Skeletal muscle satellite cell (primary cell): ENCODE data around the gene NEK4.

Experiments
- H3K27me3 ChIP-seq: 2 replicates; pipeline ENCODE4 v1.7.0; 2013; ENCODE audit warnings: low read length; ENCODE audit not compliant: control insufficient read depth, insufficient read depth
- H3K36me3 ChIP-seq: 2 replicates; pipeline ENCODE4 v1.7.0; 2013; ENCODE audit warnings: mild to moderate bottlenecking, control low read depth, low read length; ENCODE audit not compliant: insufficient read depth
- H3K4me1 ChIP-seq: 2 replicates; pipeline ENCODE4 v1.7.0; 2013; ENCODE audit warnings: low read length; ENCODE audit not compliant: control insufficient read depth, insufficient read depth
- H3K4me2 ChIP-seq: 2 replicates; pipeline ENCODE4 v1.7.0; 2013; ENCODE audit warnings: mild to moderate bottlenecking, low read length
- H3K4me3 ChIP-seq: 2 replicates; pipeline ENCODE4 v1.7.0; 2013; ENCODE audit warnings: low read length
- H3K9ac ChIP-seq: 2 replicates; pipeline ENCODE4 v1.7.0; 2013; ENCODE audit warnings: mild to moderate bottlenecking, low read depth, low read length, moderate library complexity
- H3K9me3 ChIP-seq: replicated peaks from 2 replicates; pipeline ENCODE4 v1.7.0; 2013; ENCODE audit warnings: mild to moderate bottlenecking, control low read depth, low read length

NEK4 gene

GRCh38 chr3:52792413-52792812, 21.7 kb upstream of the NEK4 start:
- Histone ChIP-seq H3K4me1 (peaks cover 20% of the 10 kb centered on the region), H3K4me2 (no peak overlapping the region), H3K36me3 (no peaks in the 10 kb centered on the region), H3K4me3 (no peak overlapping the region), H3K27me3 (peaks cover 9% of the 10 kb centered on the region), H3K9me3 (no peaks in the 10 kb centered on the region), H3K9ac (no peak overlapping the region)

DNA sequence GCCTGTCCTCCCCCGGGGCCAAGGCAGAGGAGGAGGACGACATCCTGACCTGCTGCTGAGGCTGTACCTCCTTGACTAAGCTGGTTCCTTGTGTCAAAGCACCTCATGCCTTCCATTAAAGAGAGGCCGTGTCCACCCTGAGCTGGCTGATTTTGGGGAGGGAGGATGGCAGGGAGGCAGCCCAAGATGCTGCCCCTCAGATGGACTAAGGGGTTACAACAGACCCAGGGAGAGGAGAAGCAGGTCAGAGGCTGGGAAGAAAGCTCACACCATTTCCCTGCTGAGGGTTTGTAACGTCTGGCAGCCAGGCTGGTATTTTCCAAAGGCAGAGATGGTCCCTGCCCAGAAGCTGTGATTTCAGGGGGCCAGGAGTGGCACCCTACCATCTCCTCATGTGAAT, 21.2 kb upstream of the NEK4 start:
- peaks cover 20% of the 10 kb centered on the region for H3K4me1 ChIP-seq
- peaks cover 10% of the 10 kb centered on the region for H3K27me3 ChIP-seq
- no peak overlapping the region for H3K9ac ChIP-seq
- no peak overlapping the region for H3K4me3 ChIP-seq
- H3K9me3 ChIP-seq = no peaks in the 10 kb centered on the region
- H3K36me3 ChIP-seq = no peaks in the 10 kb centered on the region
- H3K4me2 ChIP-seq = no peak overlapping the region

GRCh38 chr3:52791366-52791765, 20.6 kb upstream of the NEK4 start:
- Histone ChIP-seq H3K9me3 (no peaks in the 10 kb centered on the region), H3K4me1 (peaks cover 20% of the 10 kb centered on the region), H3K27me3 (peaks cover 12% of the 10 kb centered on the region), H3K9ac (no peak overlapping the region), H3K36me3 (no peaks in the 10 kb centered on the region), H3K4me2 (no peak overlapping the region), H3K4me3 (no peak overlapping the region)

- H3K4me2 ChIP-seq = no peak overlapping the region
- H3K4me1 ChIP-seq = peaks cover 20% of the 10 kb centered on the region
- no peaks in the 10 kb centered on the region for H3K9me3 ChIP-seq
- no peak overlapping the region for H3K9ac ChIP-seq
- no peak overlapping the region for H3K4me3 ChIP-seq
- no peaks in the 10 kb centered on the region for H3K36me3 ChIP-seq
- peaks cover 18% of the 10 kb centered on the region for H3K27me3 ChIP-seq
These were observed 20.0 kb upstream of the NEK4 start for GRCh38 chr3:52790741-52791140.

DNA sequence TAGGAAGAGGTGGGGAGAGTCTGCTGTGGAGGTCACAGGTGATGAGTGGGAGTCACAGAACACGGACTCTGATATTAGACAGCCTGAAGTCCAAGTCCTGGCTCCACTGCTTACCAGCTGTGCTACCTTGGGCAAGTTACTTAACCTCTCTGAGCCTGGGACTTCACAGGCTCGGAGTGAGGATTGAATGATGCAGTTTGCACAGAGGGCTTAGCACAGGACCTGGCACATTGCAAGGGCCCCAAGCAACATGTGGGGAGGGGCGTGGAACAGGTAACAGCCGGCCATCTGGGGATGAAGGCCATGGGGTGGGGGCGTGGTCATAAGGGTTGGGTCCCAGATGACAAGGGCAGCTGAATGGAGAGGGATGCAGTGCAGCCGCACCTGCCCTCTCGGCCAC, 19.6 kb upstream of the NEK4 start:
- Histone ChIP-seq H3K9me3 (no peaks in the 10 kb centered on the region), H3K4me2 (no peak overlapping the region), H3K36me3 (no peaks in the 10 kb centered on the region), H3K4me1 (peaks cover 20% of the 10 kb centered on the region), H3K9ac (no peak overlapping the region), H3K4me3 (no peak overlapping the region), H3K27me3 (peaks cover 19% of the 10 kb centered on the region)

GRCh38 chr3:52789746-52790040, 19.0 kb upstream of the NEK4 start:
- no peaks in the 10 kb centered on the region for H3K9me3 ChIP-seq
- H3K9ac ChIP-seq = no peak overlapping the region

DNA sequence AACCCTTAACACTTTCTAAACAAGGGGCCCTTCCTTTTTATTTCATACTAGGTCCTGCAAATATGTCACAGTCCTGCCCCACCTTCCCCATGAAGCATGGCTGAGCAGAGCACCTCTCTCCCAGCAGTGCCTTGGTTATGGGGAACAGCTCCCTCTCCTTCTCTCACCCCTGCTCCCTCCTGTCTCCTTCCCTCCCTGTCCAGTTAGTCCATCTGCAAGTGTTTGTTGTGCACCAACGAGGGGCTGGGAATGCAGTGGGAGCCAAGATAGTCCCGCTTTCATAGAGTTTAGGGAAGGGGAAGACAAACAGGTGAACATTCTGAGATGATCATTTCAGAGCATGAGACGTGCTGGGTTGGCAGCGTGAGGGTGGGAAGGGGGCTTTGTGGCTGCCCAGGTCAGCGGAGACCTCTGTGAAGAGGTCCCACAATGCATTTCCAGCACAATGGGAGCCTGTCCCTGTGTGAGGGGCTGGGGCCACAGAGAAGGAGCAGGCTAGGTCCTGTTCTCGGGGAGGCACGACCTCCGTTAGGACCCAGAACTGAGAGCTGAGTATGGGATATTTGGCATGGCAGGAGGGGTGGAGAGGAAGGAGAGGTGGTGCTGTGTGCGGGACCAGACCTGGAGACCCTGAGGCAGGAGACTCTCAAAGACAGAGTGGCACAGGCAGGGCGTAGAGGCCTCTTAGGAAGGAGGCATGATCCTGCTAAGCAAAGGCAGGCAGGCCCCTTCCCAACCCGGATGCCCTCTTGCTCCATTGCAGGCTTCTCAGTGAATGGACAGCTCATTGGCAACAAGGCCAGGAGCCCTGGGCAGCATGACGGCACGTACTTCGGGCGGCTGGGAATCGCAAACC, 18.4 kb upstream of the NEK4 start:
- no peak overlapping the region for H3K4me2 ChIP-seq
- no peak overlapping the region for H3K9ac ChIP-seq
- no peaks in the 10 kb centered on the region for H3K36me3 ChIP-seq
- H3K27me3 ChIP-seq = peaks cover 22% of the 10 kb centered on the region
- no peaks in the 10 kb centered on the region for H3K9me3 ChIP-seq
- H3K4me1 ChIP-seq = peaks cover 13% of the 10 kb centered on the region
- no peak overlapping the region for H3K4me3 ChIP-seq

More at GRCh38 chr3:52789746-52790040, 19.0 kb upstream of the NEK4 start:
- H3K36me3 ChIP-seq = no peaks in the 10 kb centered on the region
- peaks cover 19% of the 10 kb centered on the region for H3K4me1 ChIP-seq
- H3K27me3 ChIP-seq = peaks cover 22% of the 10 kb centered on the region
- H3K4me2 ChIP-seq = no peak overlapping the region
- no peak overlapping the region for H3K4me3 ChIP-seq

DNA sequence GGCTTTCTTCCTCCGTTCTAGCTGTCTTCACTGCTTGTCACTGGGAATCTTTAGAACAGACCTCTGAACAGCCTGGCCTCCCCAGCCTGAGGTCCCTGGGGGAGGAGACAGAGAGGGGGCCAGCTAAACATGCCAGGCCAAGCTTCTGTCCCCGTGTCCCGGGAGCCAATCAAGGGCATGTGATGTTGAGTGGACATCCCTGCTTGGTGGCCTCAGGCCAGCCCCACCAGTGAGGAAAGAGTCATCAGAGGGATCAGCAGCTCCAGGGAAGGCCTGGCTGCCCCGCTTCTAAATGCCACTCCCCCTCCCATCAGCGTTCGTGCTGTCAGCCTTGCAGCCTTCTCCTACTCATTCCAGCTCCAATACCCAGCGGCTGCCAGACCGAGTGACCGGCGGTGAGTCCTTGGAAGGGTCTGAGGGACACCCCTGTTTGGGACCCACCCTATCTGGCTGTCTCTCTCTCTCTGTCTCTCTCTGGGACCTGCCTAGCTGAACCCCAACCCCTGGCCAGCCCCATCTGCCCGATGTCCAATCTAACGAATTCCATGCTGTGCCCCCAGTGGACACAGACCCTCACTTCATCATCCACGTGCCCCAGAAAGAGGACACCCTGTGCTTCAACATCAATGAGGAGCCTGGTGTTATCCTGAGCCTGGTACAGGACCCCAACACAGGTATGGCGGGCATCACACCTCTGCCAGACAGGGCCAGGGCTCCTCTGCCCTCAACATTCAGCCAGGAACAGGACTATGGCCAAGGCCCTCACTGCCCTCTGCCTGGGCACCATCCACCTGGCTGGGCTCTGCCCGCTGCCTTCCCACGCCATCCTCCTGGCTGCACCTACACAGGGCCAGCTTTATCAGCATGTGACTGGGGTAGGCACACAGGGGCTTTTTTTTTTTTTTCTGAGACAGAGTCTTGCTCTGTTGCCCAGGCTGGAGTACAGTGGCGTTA, 17.2 kb upstream of the NEK4 start:
- Histone ChIP-seq H3K27me3 (peaks cover 29% of the 10 kb centered on the region), H3K36me3 (no peaks in the 10 kb centered on the region), H3K9me3 (no peaks in the 10 kb centered on the region), H3K4me1 (peaks cover 3% of the 10 kb centered on the region), H3K4me2 (no peak overlapping the region), H3K4me3 (no peak overlapping the region), H3K9ac (no peak overlapping the region)

- no peaks in the 10 kb centered on the region for H3K9me3 ChIP-seq
These were observed 16.5 kb upstream of the NEK4 start for GRCh38 chr3:52787246-52787645.

DNA sequence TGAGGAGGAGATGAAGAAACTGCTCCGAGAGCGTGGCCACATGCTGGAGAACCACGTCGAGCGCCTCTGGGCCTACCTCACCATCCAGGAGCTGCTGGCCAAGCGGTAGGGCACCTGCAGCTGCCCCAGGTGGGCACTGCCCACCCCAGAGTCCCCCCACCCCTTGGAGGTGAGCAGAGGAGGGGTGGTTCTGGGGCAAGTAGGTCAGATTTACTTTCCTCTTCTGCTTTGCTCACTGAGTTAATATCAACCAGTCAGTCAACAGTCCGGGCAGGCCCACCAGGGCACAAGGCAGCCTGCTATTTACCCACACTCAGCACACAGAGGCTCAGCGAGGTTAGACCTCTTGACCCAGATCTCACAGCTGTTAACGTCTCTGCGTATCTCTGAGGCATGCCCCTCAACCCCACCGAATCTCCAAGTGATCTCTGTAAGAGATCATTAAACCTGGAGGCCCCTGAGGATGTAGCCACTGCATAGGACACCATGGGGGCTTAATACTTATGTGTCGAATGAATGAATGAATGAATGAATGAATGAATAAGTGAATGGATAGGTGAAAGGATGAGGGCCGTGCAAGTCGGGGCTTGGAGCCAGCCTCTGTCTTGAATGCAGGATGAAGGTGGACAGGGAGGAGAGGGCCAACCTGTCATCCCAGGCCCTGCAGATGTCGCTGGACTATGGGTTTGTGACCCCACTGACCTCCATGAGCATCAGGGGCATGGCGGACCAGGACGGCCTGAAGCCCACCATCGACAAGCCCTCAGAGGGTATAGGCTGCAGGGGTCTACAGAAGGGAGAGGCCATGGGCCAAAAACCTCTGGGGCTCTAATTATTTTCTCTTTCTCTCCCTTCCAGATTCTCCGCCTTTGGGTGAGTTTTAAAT, 15.8 kb upstream of the NEK4 start:
- H3K27me3 ChIP-seq = peaks cover 42% of the 10 kb centered on the region
- H3K9me3 ChIP-seq = no peaks in the 10 kb centered on the region
- H3K4me2 ChIP-seq = no peak overlapping the region
- no peak overlapping the region for H3K4me3 ChIP-seq
- no peaks in the 10 kb centered on the region for H3K36me3 ChIP-seq
- H3K4me1 ChIP-seq = no peaks in the 10 kb centered on the region
- no peak overlapping the region for H3K9ac ChIP-seq

More at GRCh38 chr3:52787246-52787645, 16.5 kb upstream of the NEK4 start:
- H3K4me3 ChIP-seq = no peak overlapping the region
- H3K9ac ChIP-seq = no peak overlapping the region
- H3K36me3 ChIP-seq = no peaks in the 10 kb centered on the region
- no peak overlapping the region for H3K4me2 ChIP-seq
- peaks cover 35% of the 10 kb centered on the region for H3K27me3 ChIP-seq
- no peaks in the 10 kb centered on the region for H3K4me1 ChIP-seq
